Inflammatory macrophage treated with lipopolysaccharide for 1 hour (primary cell): Measurements from ENCODE around the gene MDGA2.
"Not testable (repeated sequence)": the region's sequence is repeated elsewhere in the genome, so short reads cannot be mapped to it uniquely, and the experiment has no call there.

Source experiments
- DNase-seq, 2 donors: peaks; one replicate each; pipeline ENCODE4 v3.0.0-alpha.2; 2020 to 2022

Gene MDGA2

GRCh38 chr14:47211263-47211662 lies 464.1 kb downstream of the MDGA2 start:
- no peak for DNase-seq

GRCh38 chr14:47210099-47210498 lies 465.3 kb downstream of the MDGA2 start:
- no peak for DNase-seq

- DNase-seq = no peak
Measured at GRCh38 chr14:47208434-47208833, 467.0 kb downstream of the MDGA2 start.

- no peak for DNase-seq
Measured at GRCh38 chr14:47207617-47208016, 467.8 kb downstream of the MDGA2 start.

- no peak for DNase-seq
Measured at GRCh38 chr14:47200740-47201139, 474.7 kb downstream of the MDGA2 start.

GRCh38 chr14:47195582-47195981 lies 479.8 kb downstream of the MDGA2 start:
- DNase-seq = no peak

- no peak for DNase-seq
Measured at GRCh38 chr14:47194055-47194454, 481.4 kb downstream of the MDGA2 start.

GRCh38 chr14:47192203-47192602 lies 483.2 kb downstream of the MDGA2 start:
- DNase-seq = not testable (repeated sequence)

GRCh38 chr14:47191700-47192099 lies 483.7 kb downstream of the MDGA2 start:
- DNase-seq = no peak

- no peak for DNase-seq
Measured at GRCh38 chr14:47189911-47190484, 485.4 kb downstream of the MDGA2 start.

- DNase-seq = no peak
Measured at GRCh38 chr14:47186486-47186885, 488.9 kb downstream of the MDGA2 start.

- DNase-seq = no peak
Measured at GRCh38 chr14:47179906-47180305, 495.5 kb downstream of the MDGA2 start.

- not testable (repeated sequence) for DNase-seq
Measured at GRCh38 chr14:47171896-47172295, 503.5 kb downstream of the MDGA2 start.

GRCh38 chr14:47167402-47167801 lies 508.0 kb downstream of the MDGA2 start:
- DNase-seq = no peak

GRCh38 chr14:47155395-47155794 lies 520.0 kb downstream of the MDGA2 start:
- no peak for DNase-seq

GRCh38 chr14:47154276-47154797 lies 521.1 kb downstream of the MDGA2 start:
- no peak for DNase-seq

GRCh38 chr14:47153746-47154145 lies 521.7 kb downstream of the MDGA2 start:
- no peak for DNase-seq

- DNase-seq = no peak
Measured at GRCh38 chr14:47150267-47150666, 525.1 kb downstream of the MDGA2 start.

- no peak for DNase-seq
Measured at GRCh38 chr14:47149326-47149725, 526.1 kb downstream of the MDGA2 start.

GRCh38 chr14:47148686-47149085 lies 526.7 kb downstream of the MDGA2 start:
- no peak for DNase-seq

- DNase-seq = no peak
Measured at GRCh38 chr14:47120645-47121044, 554.8 kb downstream of the MDGA2 start.

GRCh38 chr14:47103771-47104170 lies 571.6 kb downstream of the MDGA2 start:
- DNase-seq = no peak

GRCh38 chr14:47102472-47102871 lies 572.9 kb downstream of the MDGA2 start:
- DNase-seq = no peak

- no peak for DNase-seq
Measured at GRCh38 chr14:47085678-47086077, 589.7 kb downstream of the MDGA2 start.

GRCh38 chr14:47065326-47065725 lies 610.1 kb downstream of the MDGA2 start:
- no peak for DNase-seq
